Sciatic nerve (tissue), 2 donors: ENCODE data around the gene LRRC45. TPM values are rescaled to one million over a fixed set of nuclear protein-coding genes. Genes with fewer than 3 reads are reported as not detected.
A peak's percentile ranks its signal among the peaks of the same experiment; 100 is the strongest.
"Not testable (repeated sequence)": the region's sequence is repeated elsewhere in the genome, so short reads cannot be mapped to it uniquely, and the experiment has no call there.

ENCODE experiments used
- ATAC-seq: fragments of 200-7000 bp; cut with Tn5 transposase; one replicate; pipeline ENCODE4 v1.9.1; 2020; ENCODE audit warnings: mild to moderate bottlenecking, moderate library complexity
- DNase-seq: peaks from one replicate; pipeline ENCODE4 v3.0.0-alpha.2; 2020; ENCODE audit warnings: low spot score
- intact Hi-C: fragments of 100-400 bp; cut with DNase I; formaldehyde crosslinking; loops from one replicate; pipeline ENCODE4 v1.14.2; 2022
- total RNA-seq: library from RNA; stranded (reverse); fragmentation: NEBNext Ultra II Directional; extraction: Animal tissue kit (Norgen Biotek cat#: 25700); gene quantifications from one replicate; pipeline ENCODE4 v1.2.1, GENCODE V29; 2021
- donor health status: DM: no; HTN: no; CAD: no.
- donor health status: DM: no; HTN: no; CAD: no.

LRRC45 gene
- total RNA-seq: 8.6 TPM

- DNase-seq (peak; percentile 100), ATAC-seq (peak; percentile 98)
- intact Hi-C loops: no loop called here
Observed at GRCh38 chr17:82022981-82023446, at the start of gene LRRC45. Gene LRRC45, plus strand, starts transcription at chr17:82023305. Its CDS starts 339 bp downstream, at chr17:82023644.

GRCh38 chr17:81973432-81973831, 49.7 kb upstream of the LRRC45 start:
- intact Hi-C loops: no loop called here

GRCh38 chr17:81976332-81977210, 46.5 kb upstream of the LRRC45 start:
- intact Hi-C loops: no loop called here
- DNase-seq: no peak
- ATAC-seq: peak; percentile 23

More at GRCh38 chr17:81973432-81973831, 49.7 kb upstream of the LRRC45 start:
- no peak for DNase-seq
- no peak for ATAC-seq

GRCh38 chr17:81977211-81977808, 45.8 kb upstream of the LRRC45 start, which contains the start of gene ASPSCR1:
Gene ASPSCR1, plus strand, starts transcription at chr17:81977629. Its CDS starts 18 bp downstream, at chr17:81977647.
- ATAC-seq (peak; percentile 96), DNase-seq (peak; percentile 95)
- intact Hi-C loops: no loop called here

GRCh38 chr17:81978524-81979298, 44.4 kb upstream of the LRRC45 start:
- DNase-seq: no peak
- intact Hi-C loops: no loop called here
- ATAC-seq: no peak

- DNase-seq (no peak), ATAC-seq (no peak)
- intact Hi-C loops: no loop called here
Observed at GRCh38 chr17:81980122-81980521, 43.0 kb upstream of the LRRC45 start.

GRCh38 chr17:81980707-81981343, 42.3 kb upstream of the LRRC45 start:
- intact Hi-C loops: no loop called here
- ATAC-seq: no peak
- DNase-seq: no peak

- DNase-seq, ATAC-seq: not testable (repeated sequence)
Observed at GRCh38 chr17:81981511-81981910, 41.6 kb upstream of the LRRC45 start.

GRCh38 chr17:81983011-81983638, 40.0 kb upstream of the LRRC45 start:
- intact Hi-C loops: no loop called here
- DNase-seq: no peak
- ATAC-seq: no peak

More at GRCh38 chr17:81981511-81981910, 41.6 kb upstream of the LRRC45 start:
- intact Hi-C loops: not testable (repeated sequence)

GRCh38 chr17:81983639-81984373, 39.3 kb upstream of the LRRC45 start:
- DNase-seq (no peak), ATAC-seq (no peak)
- intact Hi-C loops: no loop called here

GRCh38 chr17:81984773-81985410, 38.2 kb upstream of the LRRC45 start:
- ATAC-seq (peak; percentile 15), DNase-seq (no peak)
- intact Hi-C loops: no loop called here

- intact Hi-C loops: no loop called here
- no peak for DNase-seq
- ATAC-seq: no peak
Observed at GRCh38 chr17:81986606-81987005, 36.5 kb upstream of the LRRC45 start.

GRCh38 chr17:81987161-81987770, 35.8 kb upstream of the LRRC45 start:
- intact Hi-C loops: no loop called here
- no peak for ATAC-seq
- no peak for DNase-seq

GRCh38 chr17:81990836-81991683, 32.0 kb upstream of the LRRC45 start:
- ATAC-seq (no peak), DNase-seq (no peak)
- intact Hi-C loops: no loop called here

- ATAC-seq (peak; percentile 59), DNase-seq (peak; percentile 78)
Observed at GRCh38 chr17:81991684-81992305, 31.3 kb upstream of the LRRC45 start.

More at GRCh38 chr17:81991684-81992305, 31.3 kb upstream of the LRRC45 start:
- intact Hi-C loops: no loop called here
